ENCODE data around the gene SLBP. TPM values are rescaled to one million over a fixed set of nuclear protein-coding genes. Genes with fewer than 3 reads are reported as not detected.
A peak's percentile ranks its signal among the peaks of the same experiment; 100 is the strongest.
"Not testable (repeated sequence)": the region's sequence is repeated elsewhere in the genome, so short reads cannot be mapped to it uniquely, and the experiment has no call there.

The SLBP gene
- total RNA-seq, 1 donor from 2014 or later, result 86.7 TPM

DNA sequence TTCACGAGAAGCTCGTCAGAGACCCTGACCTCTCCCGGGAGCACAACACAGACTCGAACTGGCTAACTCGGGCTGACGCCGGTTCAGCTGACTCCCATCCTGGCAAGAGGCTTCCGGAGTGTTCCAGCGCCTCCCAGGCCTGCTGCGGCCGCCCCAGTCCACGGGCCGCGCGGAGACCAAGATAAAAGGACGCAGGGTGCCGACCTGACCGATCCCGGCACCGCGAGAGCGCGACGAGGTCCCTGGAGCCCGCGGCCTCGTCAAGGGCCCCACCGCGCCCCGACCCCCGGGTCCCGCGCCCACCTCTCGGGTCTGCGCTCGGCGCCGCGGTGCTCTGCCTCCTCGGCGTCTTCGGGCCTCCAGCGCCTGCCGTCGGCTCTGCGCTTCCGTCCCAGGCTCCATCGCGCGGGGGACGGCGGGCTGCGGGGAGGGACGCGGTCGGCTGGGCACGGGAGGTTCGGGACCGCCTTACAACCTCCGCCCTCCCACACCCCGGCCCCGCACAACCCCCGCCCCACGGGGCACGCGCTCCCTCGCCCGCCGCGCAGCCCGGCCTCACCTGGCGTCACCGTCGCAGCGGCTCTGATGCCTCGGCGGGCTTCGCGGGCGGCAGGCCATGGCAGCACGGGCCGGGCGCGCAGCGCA lies 426 bp downstream of the SLBP start:
- DNase-seq (ENCODE audit: low read depth, low spot score), result no peak

DNA sequence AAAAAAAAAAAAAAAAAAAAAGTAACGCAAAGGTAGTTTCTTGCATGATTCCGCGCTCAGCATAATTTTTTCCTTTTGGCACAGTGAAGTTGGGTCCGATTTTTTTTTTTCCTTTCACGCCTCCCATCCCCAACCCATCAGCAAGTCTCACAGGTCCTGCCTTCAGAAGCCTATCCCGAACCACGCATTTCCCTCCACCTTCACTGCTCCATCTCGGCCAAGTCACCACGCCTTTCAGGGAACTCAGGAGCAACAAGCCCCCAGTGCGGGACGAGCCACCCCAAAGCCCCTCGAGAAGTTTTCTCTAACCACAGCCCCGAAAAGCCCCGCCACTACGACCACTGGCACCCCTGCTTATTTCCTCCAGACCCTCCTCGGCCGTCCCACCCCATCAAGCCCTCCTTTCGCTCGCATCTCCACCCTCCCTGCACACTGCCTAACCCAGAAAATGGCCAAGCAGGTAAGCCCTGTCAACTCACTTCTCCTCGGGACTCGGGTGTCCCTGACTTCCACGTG lies 1.0 kb downstream of the SLBP start:
- DNase-seq (ENCODE audit: low read depth, low spot score), result no peak

DNA sequence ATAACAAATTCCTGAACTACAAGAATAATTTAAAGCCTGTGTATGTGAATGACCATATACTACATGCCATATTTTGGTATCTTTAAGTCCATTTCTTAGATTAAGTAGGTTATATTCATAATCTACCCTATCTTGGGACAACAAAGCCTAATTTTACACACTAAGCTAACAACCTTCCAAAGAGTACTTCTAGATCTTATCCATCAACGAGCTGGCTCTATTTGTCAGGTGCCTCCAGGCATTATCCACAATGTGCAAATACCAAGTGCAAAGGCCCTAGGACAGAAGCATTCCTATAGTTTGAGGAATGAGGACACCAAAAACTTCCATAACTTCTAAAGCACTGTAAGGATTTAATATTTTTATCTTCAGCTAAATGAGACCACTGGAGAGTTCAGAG lies 3.5 kb downstream of the SLBP start:
- DNase-seq (ENCODE audit: low read depth, low spot score), result no peak

DNA sequence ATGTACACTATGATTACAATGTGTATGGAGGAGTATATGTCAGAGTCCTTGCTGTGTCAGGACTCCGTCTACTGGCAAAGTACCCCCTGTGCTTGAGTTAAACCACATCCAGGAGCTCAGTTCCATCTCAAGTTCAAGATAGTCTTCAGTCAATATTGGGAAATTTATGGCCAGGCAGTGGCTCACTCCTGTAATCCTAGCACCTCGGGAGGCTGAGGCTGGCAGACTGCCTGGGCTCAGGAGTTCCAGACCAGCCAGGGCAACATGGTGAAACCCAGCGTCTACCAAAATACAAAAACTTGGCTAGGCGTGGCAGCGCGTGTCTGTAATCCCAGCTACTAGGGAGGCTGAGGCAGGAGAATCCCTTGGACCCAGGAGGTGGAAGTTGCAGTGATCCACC lies 5.8 kb downstream of the SLBP start:
- DNase-seq (ENCODE audit: low read depth, low spot score), result no peak

DNA sequence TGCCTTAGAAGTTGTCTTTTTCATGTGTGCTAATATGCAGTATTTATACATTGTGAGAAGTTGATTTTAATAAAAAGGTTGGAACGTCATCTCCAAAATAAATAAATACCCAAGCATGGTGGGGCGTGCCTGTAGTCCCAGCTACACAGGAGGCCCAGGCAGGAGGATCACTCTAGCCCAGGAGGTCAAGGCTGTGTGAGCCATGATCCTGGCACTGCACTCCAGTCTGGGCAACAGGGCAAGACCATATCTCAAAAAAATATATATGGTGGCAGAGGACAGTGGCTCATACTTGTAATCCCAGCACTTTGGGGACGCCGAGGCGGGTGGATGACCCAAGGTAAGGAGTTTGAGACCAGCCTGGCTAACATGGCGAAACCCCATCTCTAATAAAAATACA lies 6.4 kb downstream of the SLBP start:
- DNase-seq (ENCODE audit: low read depth, low spot score), result no peak

DNA sequence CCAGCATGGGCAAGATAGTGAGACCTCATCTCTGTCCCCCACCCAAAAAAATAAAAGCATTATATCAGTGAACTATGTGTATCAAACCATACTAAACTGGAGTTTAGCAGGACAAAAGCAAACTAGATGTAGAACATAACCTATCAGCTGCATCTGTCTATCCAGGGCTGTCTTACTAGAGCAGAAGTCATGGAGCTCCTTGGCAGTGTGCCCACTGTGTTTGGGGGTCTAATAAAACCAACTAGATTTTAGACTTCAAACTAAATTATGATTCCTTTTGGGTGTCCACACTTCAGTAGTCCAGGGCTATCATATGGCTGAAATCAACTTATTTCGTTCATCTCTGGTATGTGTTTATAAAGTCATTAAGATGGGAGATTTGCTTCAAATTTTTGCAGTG lies 8.3 kb downstream of the SLBP start:
- DNase-seq (ENCODE audit: low read depth, low spot score), result no peak

DNA sequence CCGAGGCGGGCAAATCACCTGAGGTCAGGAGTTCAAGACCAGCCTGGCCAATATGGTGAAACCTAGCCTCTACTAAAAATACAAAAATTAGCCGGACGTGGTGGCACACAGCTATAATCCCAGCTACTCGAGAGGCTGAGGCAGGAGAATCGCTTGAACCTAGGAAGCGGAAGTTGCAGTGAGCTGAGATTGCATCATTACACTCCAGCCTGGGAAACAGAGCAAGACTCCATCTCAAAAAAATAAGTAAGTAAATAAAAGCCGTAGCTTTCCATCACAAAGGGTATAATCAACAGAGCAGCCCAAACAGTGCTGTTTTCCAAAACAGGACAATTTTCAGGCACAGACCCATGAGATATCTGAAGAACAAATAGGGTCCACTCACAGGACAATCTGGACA lies 10.4 kb downstream of the SLBP start:
- not testable (repeated sequence) for DNase-seq (ENCODE audit: low read depth, low spot score)

DNA sequence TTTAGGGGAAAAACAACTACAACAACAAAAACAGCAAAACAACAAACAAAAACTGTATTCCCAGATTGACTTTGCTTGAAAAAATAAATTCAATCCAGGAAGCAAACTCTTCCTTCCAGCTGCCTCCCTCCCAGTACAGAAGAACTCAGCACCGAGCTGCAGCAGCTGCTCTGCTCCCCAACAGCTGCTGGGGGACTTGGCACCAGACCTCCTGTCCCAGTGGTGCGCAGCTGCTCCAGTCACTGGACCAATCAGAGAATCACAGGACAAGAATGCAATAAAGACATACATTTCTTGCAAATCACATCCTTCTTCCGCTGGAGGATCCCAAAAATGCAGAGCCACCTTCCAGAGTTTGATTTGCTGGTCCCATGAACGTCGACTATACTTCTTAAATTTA lies 16.2 kb downstream of the SLBP start:
- DNase-seq (ENCODE audit: low read depth, low spot score), result no peak

DNA sequence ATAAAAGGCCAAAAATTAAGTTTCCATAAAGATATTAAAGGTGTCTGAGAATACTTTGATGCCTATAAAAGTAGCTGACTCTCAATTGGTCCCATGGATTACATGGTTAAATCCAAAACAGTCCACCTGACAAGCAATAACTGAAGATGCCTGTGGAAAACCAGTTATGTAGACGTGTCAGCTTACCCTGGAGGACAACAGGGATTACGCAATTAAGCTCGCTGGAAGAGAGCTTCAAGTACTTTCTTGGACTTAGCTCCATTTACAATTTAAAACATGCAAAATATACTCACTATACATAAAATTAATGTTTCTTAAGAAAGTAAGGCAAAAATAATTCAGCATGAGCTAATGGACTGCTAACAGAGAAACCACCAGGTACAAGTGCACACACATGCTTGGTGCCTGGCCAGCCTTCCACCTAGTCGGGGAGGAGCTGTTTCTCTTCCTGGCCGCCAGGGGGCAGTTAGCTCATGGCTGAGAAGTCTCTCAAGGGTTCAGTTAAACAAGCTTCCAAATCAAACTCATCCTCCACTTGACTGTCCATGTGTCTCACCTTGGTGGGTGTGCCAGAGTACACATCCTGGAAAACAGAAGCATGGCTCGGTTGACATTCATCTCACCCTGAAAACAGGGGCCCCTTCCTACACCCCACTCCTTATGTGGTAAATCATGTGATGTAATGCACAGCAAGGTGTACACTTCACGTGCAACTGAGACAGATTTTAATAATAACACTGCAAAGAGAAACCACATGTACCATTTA lies 18.8 kb downstream of the SLBP start:
- no peak for DNase-seq (ENCODE audit: low read depth, low spot score)

DNA sequence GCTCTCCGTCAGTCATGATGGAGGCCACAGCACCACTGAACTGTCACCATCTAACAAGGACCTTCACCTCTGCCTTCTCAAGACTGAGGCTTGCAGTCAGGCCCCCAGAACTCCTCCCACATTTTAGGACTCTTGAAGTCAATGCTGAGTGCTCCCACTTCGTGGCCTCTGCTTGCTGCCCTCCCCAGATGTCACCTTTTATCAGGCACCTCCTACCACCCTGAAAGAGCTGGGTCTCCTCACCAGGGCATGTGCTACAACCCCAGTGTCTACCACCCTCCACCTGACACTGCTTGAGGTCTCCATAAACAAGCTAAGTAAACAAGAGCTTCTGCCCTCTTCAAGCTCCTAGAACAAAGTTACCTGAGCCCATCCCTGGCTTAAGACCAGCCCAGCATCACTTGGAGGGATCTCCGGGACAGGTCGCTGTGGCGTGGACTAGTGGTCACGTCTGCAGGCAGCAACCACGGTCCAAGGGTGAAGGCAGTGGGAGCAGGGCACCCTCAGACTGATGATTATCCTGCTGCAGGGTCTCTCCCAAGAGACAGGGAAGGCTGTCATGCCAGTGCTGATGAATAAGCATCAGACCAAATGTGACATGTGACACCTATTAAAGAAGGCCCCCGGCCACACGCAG lies 20.3 kb downstream of the SLBP start:
- DNase-seq (ENCODE audit: low read depth, low spot score), result no peak

DNA sequence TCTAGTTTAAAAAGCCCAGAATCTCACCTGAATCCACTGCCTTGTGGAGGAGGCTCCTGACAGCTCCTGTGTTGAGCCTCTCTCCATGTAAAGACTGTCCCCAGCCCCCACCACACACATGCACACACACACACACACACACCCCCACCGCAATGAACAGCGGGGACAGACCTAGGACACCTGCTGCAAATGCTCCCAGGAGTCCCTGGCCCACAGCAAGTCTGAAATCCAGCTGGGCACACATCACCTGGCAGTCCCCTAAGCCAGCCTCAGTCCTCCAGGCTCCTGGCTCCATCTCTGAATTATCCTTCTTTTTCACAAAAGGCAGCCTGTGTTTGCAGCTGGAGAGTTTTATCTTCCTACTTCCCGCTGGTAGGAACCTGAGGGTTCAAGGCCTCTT lies 21.4 kb downstream of the SLBP start:
- DNase-seq (ENCODE audit: low read depth, low spot score), result no peak

DNA sequence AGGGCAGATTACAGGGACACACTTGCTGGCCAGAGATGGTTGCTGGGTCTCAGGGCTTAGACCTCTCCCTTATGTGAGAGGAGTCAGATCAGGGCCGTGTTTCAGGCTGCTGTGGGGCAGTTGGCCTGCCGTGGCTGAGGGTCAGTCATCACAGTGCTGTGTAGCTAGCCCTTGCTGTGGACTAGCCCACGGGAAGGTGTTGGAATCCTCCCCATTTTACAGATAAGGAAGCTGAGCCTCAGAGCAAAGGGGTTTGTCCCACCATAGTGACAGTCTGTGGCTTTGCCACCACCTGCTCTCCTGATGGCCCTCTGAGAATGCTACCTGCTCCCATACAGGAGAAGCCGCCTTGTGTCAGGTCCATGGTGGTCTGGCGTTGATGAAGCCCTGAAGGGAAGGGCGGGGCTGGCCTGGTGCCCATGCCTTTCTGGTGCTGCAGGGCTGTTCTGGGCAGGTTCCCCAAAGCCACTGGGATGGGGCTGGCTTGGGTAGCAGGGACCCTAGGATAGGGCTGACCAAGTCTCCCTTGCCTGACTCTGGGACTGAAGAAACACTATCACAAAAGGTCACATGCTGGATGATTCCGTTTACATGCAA lies 25.6 kb downstream of the SLBP start:
- DNase-seq (ENCODE audit: low read depth, low spot score), result no peak

DNA sequence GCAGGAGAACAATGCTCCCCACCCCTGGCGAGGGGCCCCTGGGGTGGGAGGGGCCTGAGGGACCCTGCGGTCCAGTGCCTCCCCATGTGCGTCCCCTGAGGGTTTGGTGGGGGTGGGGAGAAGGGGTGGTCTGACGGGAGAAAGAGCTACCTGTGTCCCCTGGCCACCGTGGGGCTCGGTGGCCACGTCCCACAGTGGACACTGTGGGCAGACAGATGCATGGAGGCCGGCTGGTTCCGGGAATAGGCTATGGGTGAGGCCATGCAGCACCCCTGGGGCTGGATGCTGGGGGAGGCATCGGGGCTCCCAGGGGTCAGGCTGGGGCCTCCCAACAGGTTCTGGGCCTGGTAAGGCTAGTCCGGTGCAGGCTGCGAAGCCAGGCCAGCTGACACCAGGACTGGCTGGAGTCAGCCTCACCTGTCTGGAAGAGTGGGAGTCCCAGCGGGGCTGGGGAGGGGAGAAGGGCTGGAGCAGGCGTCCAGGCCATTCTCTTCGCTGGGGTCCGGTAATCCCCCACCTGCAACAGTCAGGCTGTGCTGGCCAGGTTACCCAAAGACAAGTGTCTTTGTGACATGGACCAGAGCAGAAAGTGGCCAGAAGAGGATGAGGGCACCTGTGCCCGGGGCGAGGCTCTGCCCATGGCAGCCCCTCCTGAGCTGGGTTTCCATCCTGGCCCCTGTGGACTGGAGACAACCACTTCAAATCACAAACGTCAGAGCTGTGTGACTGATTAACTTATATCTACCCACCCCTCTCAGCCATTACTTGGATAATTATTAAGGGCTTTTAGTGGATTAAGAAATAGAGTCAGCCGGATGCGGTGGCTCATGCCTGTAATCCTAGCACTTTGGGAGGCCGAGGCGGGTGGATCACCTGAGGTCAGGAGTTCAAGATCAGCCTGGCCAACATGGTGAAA lies 26.6 kb downstream of the SLBP start:
- no peak for DNase-seq (ENCODE audit: low read depth, low spot score)

DNA sequence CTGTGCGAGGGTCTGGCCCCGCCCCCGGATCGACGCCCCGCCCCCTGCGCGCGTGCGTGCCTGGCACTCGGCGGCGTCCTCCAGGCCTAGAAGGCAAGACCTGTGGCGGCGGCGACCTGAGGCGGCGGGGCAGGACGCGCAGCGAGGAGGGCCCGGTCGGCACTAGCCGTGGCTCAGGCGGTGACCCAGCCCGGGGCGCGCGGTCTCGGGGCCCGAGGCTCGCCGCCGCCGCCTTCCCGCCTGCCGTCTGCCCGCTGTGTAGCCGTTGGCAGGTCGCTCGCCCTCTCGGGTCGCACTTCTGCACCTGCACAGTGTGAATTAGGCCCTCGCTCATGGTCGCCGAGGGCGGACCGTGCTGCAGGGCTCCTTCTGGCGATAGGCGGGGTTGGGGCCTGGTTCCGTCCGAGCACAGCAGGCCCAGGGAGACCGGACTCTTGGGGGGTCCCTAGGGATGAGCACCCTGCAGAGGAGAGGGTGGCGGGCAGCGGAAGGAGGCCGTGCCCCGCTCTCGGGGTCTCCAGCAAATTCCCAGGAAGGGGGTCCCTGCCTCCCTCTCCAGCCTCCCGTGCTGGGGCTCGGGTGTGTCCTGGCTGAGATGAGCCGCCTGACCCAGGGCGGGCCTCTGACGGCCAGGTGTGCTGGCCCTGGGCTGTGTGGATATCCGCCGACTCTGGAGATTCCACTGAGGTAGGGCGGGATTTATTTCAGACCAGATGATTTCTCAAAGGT lies 27.4 kb downstream of the SLBP start:
- DNase-seq (ENCODE audit: low read depth, low spot score), result peak; percentile 37

DNA sequence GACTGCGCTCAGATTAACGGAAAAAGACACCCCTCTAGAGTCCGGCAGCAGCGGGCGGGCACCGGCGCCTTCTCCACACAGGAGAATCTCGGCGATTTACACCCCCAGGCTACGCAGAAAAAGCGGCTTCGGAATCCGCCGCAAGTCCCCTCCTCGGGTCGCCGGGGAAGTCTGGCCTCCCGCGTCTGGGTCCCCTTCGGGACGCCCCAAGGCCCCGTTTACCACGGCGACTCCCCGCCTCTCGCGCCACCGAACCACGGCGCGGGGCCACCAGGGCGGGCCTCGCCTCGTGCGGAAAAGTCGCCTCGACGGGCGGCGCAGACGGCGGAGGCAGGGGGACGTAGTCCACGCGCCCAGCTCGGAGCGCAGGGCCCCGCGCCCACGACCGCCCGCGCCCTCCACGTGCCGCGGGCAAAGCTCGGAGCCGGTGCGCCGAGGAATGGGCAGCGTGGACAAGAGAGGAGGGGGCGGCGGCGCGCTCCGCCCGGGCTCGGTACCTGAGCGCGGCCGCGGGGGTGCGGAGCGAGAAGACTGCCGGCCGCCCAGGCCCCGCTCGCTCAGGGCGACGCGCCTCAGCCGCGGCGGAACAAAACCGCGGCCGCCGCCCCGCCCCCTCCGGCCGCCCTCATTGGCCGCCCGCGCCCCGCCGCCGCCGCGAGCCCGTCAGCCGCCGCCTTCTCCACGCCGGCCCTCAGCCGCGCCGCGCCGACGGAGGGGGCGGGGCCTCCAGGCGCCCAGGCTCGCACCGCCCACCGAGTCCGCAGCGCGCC lies 28.2 kb downstream of the SLBP start, which contains the start of gene FAM53A:
TSS of gene FAM53A (minus strand) at position 578 of the 770 bp plus-strand sequence. CDS start 15,572 bp downstream, outside the sequence.
- no peak for DNase-seq (ENCODE audit: low read depth, low spot score)

DNA sequence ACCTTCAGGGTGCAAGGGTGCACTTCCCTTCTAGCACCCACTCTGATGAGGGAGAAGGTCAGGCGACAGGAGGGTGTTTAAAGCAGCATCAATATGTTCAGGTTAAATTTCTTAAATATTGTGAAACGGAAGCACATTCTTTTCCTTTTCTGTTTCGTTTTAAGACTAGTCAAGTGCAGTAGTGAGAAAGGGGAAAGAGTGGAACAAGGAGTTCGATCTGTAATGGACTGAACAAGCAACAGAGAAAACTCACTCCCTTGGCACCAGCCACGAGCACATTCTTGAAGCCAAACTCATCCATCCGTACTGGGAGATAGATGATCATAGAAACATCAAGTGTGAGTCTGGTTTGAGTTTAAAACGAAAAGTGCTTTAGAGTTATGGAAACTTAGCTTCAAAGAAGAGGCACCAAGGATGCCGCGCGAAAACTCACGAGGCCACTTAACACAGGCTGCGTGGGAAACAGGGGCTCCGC lies 28.8 kb downstream of the SLBP start:
- DNase-seq (ENCODE audit: low read depth, low spot score), result peak; percentile 5

DNA sequence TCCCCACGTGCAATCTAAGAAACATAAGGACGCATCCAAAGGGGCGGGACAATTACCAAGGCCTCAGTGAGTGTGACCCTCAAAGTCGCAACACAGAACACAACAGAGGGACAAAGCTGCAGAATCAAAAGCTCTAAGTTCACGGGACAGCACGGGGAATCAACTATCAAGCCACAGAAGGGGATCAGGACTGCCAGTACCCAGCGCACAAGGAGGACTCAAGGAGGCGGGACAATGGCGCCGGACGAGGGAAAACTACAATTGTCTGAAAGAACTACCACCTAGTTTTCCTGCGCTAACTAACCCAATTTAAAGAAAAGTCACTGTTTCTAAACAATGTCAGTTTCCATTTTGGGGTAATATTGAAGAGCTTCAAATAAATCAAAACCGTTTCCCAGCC lies 29.3 kb downstream of the SLBP start:
- no peak for DNase-seq (ENCODE audit: low read depth, low spot score)

DNA sequence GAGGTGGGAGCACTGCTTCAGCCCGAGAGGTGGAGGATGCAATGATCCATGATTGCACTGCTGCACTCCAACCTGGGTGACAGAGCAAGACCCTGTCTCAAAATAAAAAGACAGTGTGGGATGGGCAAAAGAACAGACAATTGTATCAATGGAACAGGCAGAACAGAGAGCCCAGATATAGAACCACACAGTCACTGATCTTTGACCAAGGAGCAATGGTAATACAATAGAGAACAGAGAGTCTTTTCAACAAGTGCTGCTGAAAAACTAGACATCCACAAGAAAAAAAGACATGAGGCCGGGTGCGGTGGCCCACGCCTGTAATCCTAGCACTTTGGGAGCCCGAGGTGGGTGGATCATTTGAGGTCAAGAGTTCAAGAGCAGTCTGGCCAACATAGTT lies 33.9 kb downstream of the SLBP start:
- DNase-seq (ENCODE audit: low read depth, low spot score), result no peak
